Activated CD4-positive, alpha-beta T cell treated with anti-CD3 and anti-CD28 coated beads, Interleukin-10, Interleukin-2, amounts not matched to agents 100 ng/mL and 50 ng/mL, durations not matched to agents 16 hours and 8 hours (primary cell): Measurements from ENCODE around the gene OSBPL3.
"Not testable (repeated sequence)": the region's sequence is repeated elsewhere in the genome, so short reads cannot be mapped to it uniquely, and the experiment has no call there.

Source experiments
- DNase-seq: peaks from one replicate; pipeline ENCODE4 v3.0.0-alpha.2; 2020

The OSBPL3 gene

GRCh38 chr7:24917510-24918239 is 62.3 kb downstream of the OSBPL3 start:
- no peak for DNase-seq

GRCh38 chr7:24916463-24917040 is 63.4 kb downstream of the OSBPL3 start:
- no peak for DNase-seq

- no peak for DNase-seq
Measured at GRCh38 chr7:24914465-24914859, 65.5 kb downstream of the OSBPL3 start.

GRCh38 chr7:24913801-24914464 is 66.0 kb downstream of the OSBPL3 start:
- DNase-seq = no peak

DNA sequence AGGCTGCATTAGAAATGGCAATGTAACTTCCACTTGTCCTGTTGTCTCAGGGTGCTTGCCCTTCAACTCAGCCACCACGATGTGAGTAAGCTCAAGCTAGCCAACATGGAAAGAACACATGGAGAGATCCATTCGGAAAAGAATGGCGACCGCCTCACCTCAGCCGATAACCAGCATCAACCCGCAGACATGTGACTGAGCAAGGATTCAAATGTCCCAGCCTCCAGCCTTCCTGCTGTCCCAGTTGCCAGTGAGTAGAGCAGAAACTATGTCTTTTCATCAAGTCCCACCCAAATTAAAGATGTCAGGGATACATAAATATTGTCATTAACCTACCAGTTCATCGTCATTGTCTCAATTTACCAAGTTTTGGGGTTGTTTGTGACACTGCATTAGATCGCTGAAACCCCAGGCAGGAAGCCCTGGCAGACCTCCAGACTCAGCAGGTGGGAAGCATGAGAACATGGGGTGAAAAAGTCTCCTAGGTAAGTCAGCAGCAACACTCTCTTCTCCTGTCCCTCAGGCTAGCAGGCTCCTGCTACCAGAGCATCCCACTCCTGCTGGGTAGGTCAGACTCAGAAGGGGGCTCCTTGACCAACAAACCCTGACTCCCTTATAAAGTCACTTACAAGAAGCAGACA is 67.0 kb downstream of the OSBPL3 start:
- DNase-seq = no peak

GRCh38 chr7:24912424-24912823 is 67.6 kb downstream of the OSBPL3 start:
- DNase-seq = no peak

- peak; percentile 73 for DNase-seq
Measured at GRCh38 chr7:24911213-24911603, 68.8 kb downstream of the OSBPL3 start.

DNA sequence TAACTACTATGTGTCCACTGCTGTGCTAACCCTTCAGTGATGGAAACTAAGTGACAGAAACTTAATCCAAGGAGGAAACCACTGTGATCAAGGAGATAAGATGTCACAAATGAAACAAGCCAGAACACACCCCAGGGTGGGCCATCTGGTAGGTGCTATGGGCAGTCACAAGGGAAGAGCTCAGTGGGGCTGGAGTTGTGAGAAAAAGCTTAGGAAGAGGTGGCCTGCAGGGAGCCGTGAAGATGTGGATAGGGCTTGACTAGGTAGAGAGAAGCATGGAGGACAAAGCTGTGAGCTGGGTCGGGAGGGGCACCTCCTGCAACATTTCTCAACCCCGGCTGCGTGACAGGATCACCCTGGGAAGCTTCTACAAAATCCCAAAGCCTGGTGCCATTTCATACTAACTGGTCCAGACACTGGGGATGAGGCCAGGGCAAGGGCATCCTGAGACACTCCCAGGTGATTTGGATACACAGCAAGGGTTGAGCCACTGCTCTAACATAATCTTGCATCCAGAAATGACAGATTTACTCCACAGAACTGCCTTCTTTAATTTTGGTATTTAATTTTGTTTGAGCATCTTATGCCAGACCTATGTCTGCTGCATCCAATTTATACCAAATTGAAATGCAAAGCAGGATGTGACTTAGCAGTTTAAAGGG is 69.3 kb downstream of the OSBPL3 start:
- DNase-seq = no peak

GRCh38 chr7:24908727-24909126 is 71.3 kb downstream of the OSBPL3 start:
- DNase-seq = no peak

- DNase-seq = peak; percentile 42
Measured at GRCh38 chr7:24908166-24908565, 71.8 kb downstream of the OSBPL3 start.

GRCh38 chr7:24907311-24907886 is 72.6 kb downstream of the OSBPL3 start:
- peak; percentile 86 for DNase-seq

- DNase-seq = peak; percentile 65
Measured at GRCh38 chr7:24905996-24906770, 73.8 kb downstream of the OSBPL3 start.

GRCh38 chr7:24903992-24904391 is 76.0 kb downstream of the OSBPL3 start:
- DNase-seq = not testable (repeated sequence)

- no peak for DNase-seq
Measured at GRCh38 chr7:24903559-24903958, 76.4 kb downstream of the OSBPL3 start.

DNA sequence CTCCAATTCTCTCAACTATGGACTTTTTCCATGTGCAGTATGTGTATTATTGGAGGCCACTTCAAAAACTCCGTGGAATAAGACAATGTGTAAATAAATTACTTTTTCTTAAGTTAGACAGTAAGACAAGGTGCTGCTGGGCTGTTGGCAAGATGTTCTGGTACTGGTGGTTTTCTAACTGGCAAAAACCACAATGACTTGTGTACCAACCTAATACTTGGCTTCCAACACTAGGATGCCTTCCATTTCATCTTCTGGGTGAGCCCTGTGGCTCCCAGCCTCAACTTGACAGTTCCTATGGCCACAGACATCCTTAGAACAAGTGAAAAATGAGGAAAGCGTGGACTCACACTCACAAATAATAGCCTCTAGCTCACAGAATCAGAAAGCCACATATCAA is 77.0 kb downstream of the OSBPL3 start:
- DNase-seq = no peak

DNA sequence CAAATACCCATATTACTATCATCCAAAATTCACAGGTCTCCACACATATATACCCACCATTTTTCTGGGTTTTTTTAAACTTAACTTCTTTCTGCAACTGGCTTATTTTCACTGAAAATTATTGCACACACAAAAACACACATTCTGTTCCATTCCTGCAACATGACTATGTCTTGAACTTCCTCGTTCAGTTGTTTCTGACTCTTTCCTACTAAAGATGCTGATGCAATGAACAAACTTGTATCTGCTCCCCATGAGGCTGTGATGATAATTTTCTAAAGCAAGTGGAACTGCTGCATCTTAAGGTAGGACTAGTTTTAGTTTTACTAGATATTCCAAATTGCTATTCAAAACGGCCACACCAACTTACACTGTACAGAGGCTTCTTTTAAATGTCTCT is 77.7 kb downstream of the OSBPL3 start:
- DNase-seq = no peak

DNA sequence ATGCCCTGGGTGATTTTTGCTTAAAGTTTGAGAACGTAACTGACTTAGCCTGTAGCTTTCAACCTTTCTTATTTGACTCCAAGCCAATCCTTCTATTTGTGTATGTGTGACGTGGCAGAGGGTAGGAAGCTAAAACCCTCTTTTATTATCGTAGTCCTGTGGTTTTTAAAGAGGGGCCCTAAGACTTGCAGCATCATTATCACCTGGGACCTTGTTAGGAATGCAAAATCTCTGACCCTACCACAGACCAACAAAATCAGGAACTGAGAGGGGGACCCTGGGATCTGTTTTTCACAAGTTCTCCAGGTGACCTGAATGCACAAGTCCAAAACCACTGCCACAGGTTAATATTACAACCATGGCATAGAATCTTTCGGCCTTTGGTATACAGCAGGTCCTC is 80.1 kb downstream of the OSBPL3 start:
- no peak for DNase-seq

- no peak for DNase-seq
Measured at GRCh38 chr7:24899161-24899560, 80.8 kb downstream of the OSBPL3 start.

DNA sequence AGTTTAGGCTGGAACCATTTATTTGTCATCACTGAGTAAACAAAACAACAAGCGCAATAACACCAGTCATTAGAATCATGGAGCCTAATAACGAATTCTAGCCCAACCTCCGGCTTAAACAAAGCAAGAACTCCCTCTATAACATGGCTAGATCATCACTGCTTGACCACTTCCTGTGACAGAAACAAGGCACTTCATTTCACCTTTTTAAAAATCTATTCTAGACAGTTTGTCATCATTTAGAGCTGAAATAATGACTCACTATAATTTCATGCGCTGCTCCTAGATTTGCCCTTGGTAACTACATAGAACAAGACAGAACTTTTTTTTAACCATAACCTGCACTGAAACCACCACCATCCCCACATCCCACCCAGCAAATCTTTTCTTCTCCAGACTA is 81.3 kb downstream of the OSBPL3 start:
- DNase-seq = peak; percentile 74

- peak; percentile 50 for DNase-seq
Measured at GRCh38 chr7:24896031-24896501, 83.9 kb downstream of the OSBPL3 start.

- no peak for DNase-seq
Measured at GRCh38 chr7:24894429-24895221, 85.4 kb downstream of the OSBPL3 start.
